GM21619 (cell line): Measurements from ENCODE around the gene THRSP.
A peak's percentile ranks its signal among the peaks of the same experiment; 100 is the strongest.
"Not testable (repeated sequence)": the region's sequence is repeated elsewhere in the genome, so short reads cannot be mapped to it uniquely, and the experiment has no call there.

Source experiments
- ATAC-seq: cut with Tn5 transposase; IDR thresholded peaks from one replicate; pipeline ENCODE4 v1.9.1; 2021; ENCODE audit not compliant: unreplicated experiment

Gene THRSP

GRCh38 chr11:78038697-78039313 lies 24.9 kb upstream of the THRSP start:
- ATAC-seq: no peak

- ATAC-seq: no peak
Measured at GRCh38 chr11:78039391-78039918, 24.2 kb upstream of the THRSP start.

- ATAC-seq: peak; percentile 80
Measured at GRCh38 chr11:78039919-78040671, 23.6 kb upstream of the THRSP start.

- ATAC-seq: no peak
Measured at GRCh38 chr11:78040691-78041379, 22.8 kb upstream of the THRSP start.

GRCh38 chr11:78041380-78041719 lies 22.3 kb upstream of the THRSP start:
- not testable (repeated sequence) for ATAC-seq

GRCh38 chr11:78041843-78042440 lies 21.7 kb upstream of the THRSP start:
- ATAC-seq: no peak

- ATAC-seq: no peak
Measured at GRCh38 chr11:78044706-78045105, 19.0 kb upstream of the THRSP start.

GRCh38 chr11:78045851-78046485 lies 17.7 kb upstream of the THRSP start:
- ATAC-seq: peak; percentile 73

- ATAC-seq: no peak
Measured at GRCh38 chr11:78046486-78046854, 17.2 kb upstream of the THRSP start.

GRCh38 chr11:78048561-78048960 lies 15.1 kb upstream of the THRSP start:
- ATAC-seq: no peak

GRCh38 chr11:78049348-78049747 lies 14.3 kb upstream of the THRSP start:
- no peak for ATAC-seq

GRCh38 chr11:78050964-78051831 lies 12.5 kb upstream of the THRSP start:
- no peak for ATAC-seq

GRCh38 chr11:78054971-78055370 lies 8.7 kb upstream of the THRSP start:
- no peak for ATAC-seq

- no peak for ATAC-seq
Measured at GRCh38 chr11:78056093-78056492, 7.6 kb upstream of the THRSP start.

- ATAC-seq: no peak
Measured at GRCh38 chr11:78057462-78058055, 6.1 kb upstream of the THRSP start.

GRCh38 chr11:78059749-78060328 lies 3.8 kb upstream of the THRSP start:
- not testable (repeated sequence) for ATAC-seq

- ATAC-seq: no peak
Measured at GRCh38 chr11:78060533-78060932, 3.1 kb upstream of the THRSP start.

- no peak for ATAC-seq
Measured at GRCh38 chr11:78061088-78061920, 2.4 kb upstream of the THRSP start.

GRCh38 chr11:78061921-78062311 lies 1.7 kb upstream of the THRSP start:
- ATAC-seq: no peak
